Measurements from ENCODE around the gene MPPED2.

MPPED2 gene

GRCh38 chr11:30487200-30487898, 98.8 kb downstream of the MPPED2 start:
- Mint-ChIP-seq H3K27ac (peak overlapping the region; percentile 17), H3K4me1 (peaks cover 33% of the 10 kb centered on the region), H3K27me3 (ENCODE audit: low read depth, poor library complexity) (no peaks in the 10 kb centered on the region), H3K9me3 (no peaks in the 10 kb centered on the region), H3K36me3 (ENCODE audit: low read depth) (no peaks in the 10 kb centered on the region), H3K4me3 (no peak overlapping the region)
- DNase-seq = no peak
- TF ChIP-seq, protein P1, sequence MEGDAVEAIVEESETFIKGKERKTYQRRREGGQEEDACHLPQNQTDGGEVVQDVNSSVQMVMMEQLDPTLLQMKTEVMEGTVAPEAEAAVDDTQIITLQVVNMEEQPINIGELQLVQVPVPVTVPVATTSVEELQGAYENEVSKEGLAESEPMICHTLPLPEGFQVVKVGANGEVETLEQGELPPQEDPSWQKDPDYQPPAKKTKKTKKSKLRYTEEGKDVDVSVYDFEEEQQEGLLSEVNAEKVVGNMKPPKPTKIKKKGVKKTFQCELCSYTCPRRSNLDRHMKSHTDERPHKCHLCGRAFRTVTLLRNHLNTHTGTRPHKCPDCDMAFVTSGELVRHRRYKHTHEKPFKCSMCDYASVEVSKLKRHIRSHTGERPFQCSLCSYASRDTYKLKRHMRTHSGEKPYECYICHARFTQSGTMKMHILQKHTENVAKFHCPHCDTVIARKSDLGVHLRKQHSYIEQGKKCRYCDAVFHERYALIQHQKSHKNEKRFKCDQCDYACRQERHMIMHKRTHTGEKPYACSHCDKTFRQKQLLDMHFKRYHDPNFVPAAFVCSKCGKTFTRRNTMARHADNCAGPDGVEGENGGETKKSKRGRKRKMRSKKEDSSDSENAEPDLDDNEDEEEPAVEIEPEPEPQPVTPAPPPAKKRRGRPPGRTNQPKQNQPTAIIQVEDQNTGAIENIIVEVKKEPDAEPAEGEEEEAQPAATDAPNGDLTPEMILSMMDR (IDR thresholded peaks at IDR 0.05) = no peak

DNA sequence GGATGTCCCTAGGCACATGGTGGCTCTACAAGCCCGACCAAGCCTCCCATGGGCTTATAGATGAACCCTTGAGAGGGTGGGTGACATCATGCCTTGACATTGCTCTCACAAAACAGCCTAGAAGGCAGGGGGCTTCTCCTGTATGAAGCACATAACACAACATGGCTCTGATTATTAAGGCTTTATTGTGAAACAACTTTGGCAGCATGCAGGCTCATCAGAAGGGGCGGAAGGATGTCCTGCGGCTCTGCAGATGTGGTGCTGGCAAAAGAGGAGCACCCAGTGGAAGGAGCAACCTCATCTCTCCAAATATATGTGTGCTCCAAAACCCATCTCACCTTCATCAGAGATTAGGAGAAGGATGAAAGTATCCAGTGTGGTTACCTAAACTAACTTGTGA, 100.4 kb downstream of the MPPED2 start:
- no peak for DNase-seq
- Mint-ChIP-seq H3K4me3 (no peak overlapping the region), H3K36me3 (ENCODE audit: low read depth) (no peaks in the 10 kb centered on the region), H3K9me3 (no peaks in the 10 kb centered on the region), H3K27ac (no peak overlapping the region), H3K27me3 (ENCODE audit: low read depth, poor library complexity) (no peaks in the 10 kb centered on the region), H3K4me1 (peaks cover 44% of the 10 kb centered on the region)
- TF ChIP-seq, protein P1 (IDR thresholded peaks at IDR 0.05) = no peak

- no peaks in the 10 kb centered on the region for H3K27me3 Mint-ChIP-seq (ENCODE audit: low read depth, poor library complexity)
- H3K36me3 Mint-ChIP-seq (ENCODE audit: low read depth) = no peaks in the 10 kb centered on the region
- DNase-seq = no peak
- no peak overlapping the region for H3K4me3 Mint-ChIP-seq
- H3K4me1 Mint-ChIP-seq = peaks cover 44% of the 10 kb centered on the region
- no peaks in the 10 kb centered on the region for H3K9me3 Mint-ChIP-seq
- TF ChIP-seq, protein P1 (IDR thresholded peaks at IDR 0.05) = no peak
- H3K27ac Mint-ChIP-seq = no peak overlapping the region
These were observed 100.9 kb downstream of the MPPED2 start for GRCh38 chr11:30485222-30485621.

- TF ChIP-seq, protein P1 (IDR thresholded peaks at IDR 0.05) = no peak
- Mint-ChIP-seq H3K9me3 (no peaks in the 10 kb centered on the region), H3K36me3 (ENCODE audit: low read depth) (no peaks in the 10 kb centered on the region), H3K27me3 (ENCODE audit: low read depth, poor library complexity) (no peaks in the 10 kb centered on the region), H3K4me3 (no peak overlapping the region), H3K27ac (no peak overlapping the region), H3K4me1 (peaks cover 44% of the 10 kb centered on the region)
- no peak for DNase-seq
These were observed 103.1 kb downstream of the MPPED2 start for GRCh38 chr11:30483056-30483455.

GRCh38 chr11:30481796-30482195, 104.4 kb downstream of the MPPED2 start:
- TF ChIP-seq, protein P1 (IDR thresholded peaks at IDR 0.05) = no peak
- Mint-ChIP-seq H3K27ac (no peak overlapping the region), H3K4me1 (peaks cover 46% of the 10 kb centered on the region)

DNA sequence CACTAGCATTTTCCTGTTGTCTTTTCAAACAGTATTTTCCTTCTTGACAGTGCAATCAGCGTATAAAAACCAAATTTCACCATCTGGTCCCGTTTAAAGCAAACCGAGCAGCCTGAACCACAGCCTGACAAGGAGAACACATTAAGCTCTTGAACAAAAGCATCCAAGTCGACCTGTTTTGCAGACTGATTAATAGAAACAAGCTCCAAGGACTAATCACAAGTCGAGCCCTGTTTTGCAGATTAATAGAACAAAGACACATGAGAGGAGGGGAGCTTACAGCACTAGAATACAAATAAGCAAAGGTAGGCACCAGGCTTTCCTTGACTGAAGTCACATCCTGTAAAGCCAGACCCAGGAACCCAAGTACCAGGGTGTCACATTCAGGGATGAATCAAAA, 104.8 kb downstream of the MPPED2 start:
- Mint-ChIP-seq H3K4me3 (no peak overlapping the region), H3K27ac (no peak overlapping the region), H3K9me3 (no peaks in the 10 kb centered on the region), H3K27me3 (ENCODE audit: low read depth, poor library complexity) (no peaks in the 10 kb centered on the region), H3K36me3 (ENCODE audit: low read depth) (no peaks in the 10 kb centered on the region), H3K4me1 (peaks cover 46% of the 10 kb centered on the region)
- DNase-seq = no peak
- TF ChIP-seq, protein P1 (IDR thresholded peaks at IDR 0.05) = no peak

More at GRCh38 chr11:30481796-30482195, 104.4 kb downstream of the MPPED2 start:
- Mint-ChIP-seq H3K4me3 (no peak overlapping the region), H3K9me3 (no peaks in the 10 kb centered on the region), H3K36me3 (ENCODE audit: low read depth) (no peaks in the 10 kb centered on the region), H3K27me3 (ENCODE audit: low read depth, poor library complexity) (no peaks in the 10 kb centered on the region)
- DNase-seq = no peak
